Mucosa of rectum (tissue), 2 donors: ENCODE measurements around the gene CACNG1.

Source experiments
- H3K27ac ChIP-seq, 2 donors: one replicate each; pipeline ENCODE4 v1.7.0; 2013; ENCODE audit warnings: inconsistent platforms in 2 of 2, low read depth in 2 of 2, low read length in 2 of 2
- H3K27me3 ChIP-seq, 2 donors: one replicate each; pipeline ENCODE4 v1.7.0; 2013; ENCODE audit warnings: low read length in 2 of 2; ENCODE audit not compliant: control insufficient read depth in 2 of 2, insufficient read depth in 2 of 2
- H3K36me3 ChIP-seq, 2 donors: one replicate each; pipeline ENCODE4 v1.7.0; 2013; ENCODE audit warnings: low read length in 2 of 2; ENCODE audit not compliant: control insufficient read depth in 2 of 2, insufficient read depth in 2 of 2
- H3K4me1 ChIP-seq, 2 donors: one replicate each; pipeline ENCODE4 v1.7.0; 2013; ENCODE audit warnings: low read length in 2 of 2, mild to moderate bottlenecking in 1 of 2; ENCODE audit not compliant: control insufficient read depth in 2 of 2, insufficient read depth in 2 of 2
- H3K4me3 ChIP-seq, 2 donors: one replicate each; pipeline ENCODE4 v1.7.0; 2013; ENCODE audit warnings: low read length in 2 of 2
- H3K9ac ChIP-seq, 2 donors: one replicate each; pipeline ENCODE4 v1.7.0; 2013; ENCODE audit warnings: low read length in 2 of 2, low read depth in 1 of 2, mild to moderate bottlenecking in 1 of 2
- H3K9me3 ChIP-seq, 2 donors: one replicate each; pipeline ENCODE4 v1.7.0; 2013; ENCODE audit warnings: low read length in 2 of 2; ENCODE audit not compliant: control insufficient read depth in 2 of 2
- donor health status: healthy.
- donor health status: Normal muscosa, but diverticular disease.

CACNG1 gene, protein sequence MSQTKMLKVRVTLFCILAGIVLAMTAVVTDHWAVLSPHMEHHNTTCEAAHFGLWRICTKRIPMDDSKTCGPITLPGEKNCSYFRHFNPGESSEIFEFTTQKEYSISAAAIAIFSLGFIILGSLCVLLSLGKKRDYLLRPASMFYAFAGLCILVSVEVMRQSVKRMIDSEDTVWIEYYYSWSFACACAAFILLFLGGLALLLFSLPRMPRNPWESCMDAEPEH

DNA sequence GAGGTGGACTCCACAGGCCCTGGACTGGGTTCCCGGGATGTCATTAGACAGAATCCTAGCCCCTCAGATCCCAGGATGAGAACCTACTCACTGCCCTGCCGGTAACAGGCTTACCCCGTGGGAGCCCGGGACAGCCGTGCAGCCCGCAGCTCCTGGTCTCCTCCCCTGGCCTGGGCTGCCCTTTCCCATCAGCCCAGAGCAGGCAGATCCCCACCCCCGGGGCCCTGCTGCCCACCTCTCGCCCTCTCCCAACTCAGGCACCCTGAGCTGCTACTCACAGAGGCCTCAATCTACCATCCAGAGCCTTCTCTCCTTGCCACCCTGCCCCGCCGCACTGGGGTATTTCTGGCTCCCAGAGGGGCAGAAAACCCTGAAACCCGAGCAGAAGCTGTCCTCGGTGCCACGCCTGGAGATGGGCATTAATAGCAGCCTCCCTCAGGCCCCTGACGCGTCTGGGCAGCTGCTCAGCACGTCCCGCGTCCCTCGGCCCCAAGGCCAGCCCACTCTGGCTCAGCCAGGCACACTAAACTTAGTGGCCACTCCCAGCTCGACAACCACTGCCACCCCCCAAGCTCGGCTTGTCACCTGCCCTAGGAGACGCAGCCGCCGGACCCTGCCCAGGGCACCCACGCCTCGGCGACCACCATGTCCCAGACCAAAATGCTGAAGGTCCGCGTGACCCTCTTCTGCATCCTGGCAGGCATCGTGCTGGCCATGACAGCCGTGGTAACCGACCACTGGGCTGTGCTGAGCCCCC lies at the start of gene CACNG1:
Gene CACNG1, plus strand, starts transcription at position 539 of the 757 bp plus-strand sequence. Its CDS starts 107 bp downstream, at position 646.
- no peak within 1 kb of the TSS for H3K4me3 ChIP-seq
- peaks cover 0 to 5% of the 10 kb centered on the region in 2 donors for H3K9me3 ChIP-seq
- no peak within 1 kb of the TSS for H3K9ac ChIP-seq
- no peaks in the 10 kb centered on the region for H3K36me3 ChIP-seq
- H3K4me1 ChIP-seq = peaks cover 0 to 18% of the 10 kb centered on the region in 2 donors
- H3K27me3 ChIP-seq = peaks cover 0 to 2% of the 10 kb centered on the region in 2 donors
- no peak within 1 kb of the TSS for H3K27ac ChIP-seq

DNA sequence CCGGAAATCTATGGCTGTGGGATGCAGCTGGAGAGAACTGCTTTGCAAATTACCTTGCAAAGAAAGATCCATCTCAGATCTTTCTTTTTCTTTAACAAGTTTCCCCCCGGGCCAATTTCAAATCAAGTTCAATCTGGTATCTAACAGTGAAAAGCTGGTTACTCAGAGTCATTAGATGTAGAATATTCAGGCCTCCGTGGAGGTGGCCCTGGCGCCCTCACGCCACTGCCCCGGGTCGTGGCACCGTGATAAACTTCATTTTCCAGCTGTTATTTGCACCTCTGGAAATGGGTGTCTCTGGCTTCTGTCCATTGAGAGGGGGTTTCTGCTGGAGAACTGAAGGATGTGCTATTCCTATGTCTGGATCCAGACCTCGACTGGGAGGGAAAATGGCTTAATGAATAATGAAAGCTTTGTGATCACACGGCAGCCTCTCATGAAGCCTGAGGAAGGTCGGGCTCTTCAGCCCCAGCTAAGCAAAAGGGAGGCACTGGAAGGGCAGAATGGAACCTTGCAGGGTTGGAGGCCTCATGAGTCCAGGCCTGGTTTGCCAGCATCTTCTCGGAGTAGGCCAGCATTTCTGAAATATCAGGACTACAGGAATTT lies 49.3 kb upstream of the CACNG1 start:
- no peaks in the 10 kb centered on the region for H3K4me1 ChIP-seq
- no peak overlapping the region for H3K9ac ChIP-seq
- H3K27me3 ChIP-seq = no peaks in the 10 kb centered on the region
- no peak overlapping the region for H3K27ac ChIP-seq
- H3K4me3 ChIP-seq = no peak overlapping the region
- H3K9me3 ChIP-seq = no peaks in the 10 kb centered on the region
- no peaks in the 10 kb centered on the region for H3K36me3 ChIP-seq

DNA sequence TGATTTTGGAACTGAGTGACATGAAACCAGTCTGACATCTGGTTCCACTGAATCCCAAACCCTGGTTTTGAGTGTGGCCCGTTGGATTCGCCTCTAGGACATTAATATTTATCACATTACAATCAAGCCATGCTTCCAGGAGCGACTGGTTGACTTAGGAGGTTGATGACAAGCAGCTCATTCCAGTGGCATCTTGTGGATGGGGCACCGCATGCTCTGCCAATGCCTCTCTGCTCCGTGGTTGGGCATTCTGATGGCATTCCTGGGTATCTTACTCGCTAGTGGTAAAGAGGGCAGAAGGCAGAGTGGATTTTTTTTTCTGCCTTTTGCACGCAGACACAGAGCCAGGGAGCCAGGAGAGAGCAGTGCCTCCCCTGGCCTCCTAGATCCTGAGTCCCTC lies 48.4 kb upstream of the CACNG1 start:
- H3K27ac ChIP-seq = no peak overlapping the region
- H3K27me3 ChIP-seq = no peaks in the 10 kb centered on the region
- H3K9me3 ChIP-seq = no peaks in the 10 kb centered on the region
- no peak overlapping the region for H3K4me3 ChIP-seq
- no peak overlapping the region for H3K9ac ChIP-seq
- no peaks in the 10 kb centered on the region for H3K36me3 ChIP-seq
- H3K4me1 ChIP-seq = no peaks in the 10 kb centered on the region

DNA sequence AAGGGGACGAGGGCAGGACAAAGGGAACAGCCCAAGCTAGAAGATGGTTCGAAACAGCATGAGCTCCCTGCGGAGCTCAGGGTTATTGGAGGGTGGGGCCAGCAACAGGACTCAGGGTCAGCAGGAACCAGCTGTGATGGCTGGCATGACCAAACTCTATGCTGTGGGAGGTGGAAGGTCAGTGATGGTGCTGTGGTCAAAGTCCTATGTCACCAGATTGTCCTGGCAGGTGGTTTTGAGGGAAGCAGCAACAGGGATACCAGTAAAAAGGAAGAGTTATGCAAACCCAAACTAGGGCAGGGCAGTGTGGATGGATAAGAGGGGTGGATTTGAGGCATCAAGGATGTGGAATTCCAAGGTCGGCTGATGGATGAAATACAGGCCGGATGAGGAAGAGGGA lies 47.4 kb upstream of the CACNG1 start:
- no peaks in the 10 kb centered on the region for H3K9me3 ChIP-seq
- no peak overlapping the region for H3K27ac ChIP-seq
- H3K27me3 ChIP-seq = peaks cover 0 to 2% of the 10 kb centered on the region in 2 donors
- no peaks in the 10 kb centered on the region for H3K4me1 ChIP-seq
- no peak overlapping the region for H3K4me3 ChIP-seq
- H3K36me3 ChIP-seq = no peaks in the 10 kb centered on the region
- no peak overlapping the region for H3K9ac ChIP-seq

DNA sequence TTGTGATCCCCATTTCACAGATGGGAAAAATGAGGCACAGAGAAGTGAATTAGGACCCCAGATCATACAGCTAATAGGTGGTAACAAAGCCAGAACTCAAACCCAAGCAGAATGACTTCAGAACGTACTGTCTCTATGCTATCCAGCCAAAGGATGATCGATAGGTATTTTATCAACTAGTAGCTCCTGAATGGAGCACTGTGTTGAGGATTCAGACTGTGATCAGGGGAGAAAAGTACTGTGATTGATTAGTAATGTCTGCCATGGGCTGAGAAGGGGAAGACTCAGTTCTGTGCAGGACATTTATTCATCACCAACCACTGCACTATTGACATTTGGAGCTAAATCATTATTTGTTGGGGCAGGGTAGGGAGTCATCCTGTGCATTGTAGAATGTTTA lies 41.1 kb upstream of the CACNG1 start:
- Histone ChIP-seq H3K9ac (no peak overlapping the region), H3K27me3 (peaks cover 0 to 4% of the 10 kb centered on the region in 2 donors), H3K27ac (no peak overlapping the region), H3K36me3 (no peaks in the 10 kb centered on the region), H3K4me3 (no peak overlapping the region), H3K9me3 (no peaks in the 10 kb centered on the region), H3K4me1 (no peaks in the 10 kb centered on the region)

DNA sequence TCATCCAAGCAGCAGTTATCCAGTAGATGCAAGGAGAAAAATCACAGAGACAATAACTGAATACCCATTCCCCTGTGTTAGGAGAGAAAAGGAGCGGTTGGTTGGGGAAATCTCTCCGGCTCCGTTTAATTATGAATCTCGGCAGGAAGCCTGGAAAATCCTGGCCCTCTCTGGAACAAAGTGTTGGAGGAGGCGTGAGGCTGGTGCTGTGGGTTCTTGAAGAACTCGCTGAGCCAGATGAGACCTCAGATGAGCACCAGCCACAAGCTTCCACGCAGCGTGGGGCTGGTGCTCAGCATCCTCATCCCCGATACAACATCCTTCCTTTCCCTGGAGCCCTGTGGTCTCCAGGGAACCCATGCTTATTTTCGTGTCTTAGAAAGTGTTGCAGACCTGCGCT lies 40.2 kb upstream of the CACNG1 start:
- Histone ChIP-seq H3K9me3 (no peaks in the 10 kb centered on the region), H3K9ac (no peak overlapping the region), H3K4me3 (no peak overlapping the region), H3K27me3 (peaks cover 0 to 4% of the 10 kb centered on the region in 2 donors), H3K4me1 (no peaks in the 10 kb centered on the region), H3K36me3 (no peaks in the 10 kb centered on the region), H3K27ac (no peak overlapping the region)

DNA sequence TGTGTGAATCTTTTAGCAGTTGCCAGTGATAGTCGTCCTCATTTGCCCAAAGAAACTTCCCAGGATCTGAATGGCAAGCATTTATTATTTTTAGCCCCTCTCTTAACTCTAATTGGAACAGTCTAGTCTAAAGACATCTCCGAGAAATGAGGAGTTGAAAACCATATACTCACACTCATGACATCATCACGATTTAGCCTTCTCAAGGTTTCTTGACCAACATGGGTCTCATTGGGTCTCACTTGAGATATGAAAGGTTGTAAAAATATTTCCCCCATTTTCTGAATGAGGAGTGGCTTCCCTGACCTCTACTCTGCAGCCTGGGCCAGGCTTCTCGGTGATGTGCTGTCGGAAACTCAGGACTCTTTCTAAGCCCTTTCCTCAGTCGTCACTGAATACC lies 37.1 kb upstream of the CACNG1 start:
- Histone ChIP-seq H3K36me3 (no peaks in the 10 kb centered on the region), H3K27ac (no peak overlapping the region), H3K4me3 (no peak overlapping the region), H3K9ac (no peak overlapping the region), H3K9me3 (no peaks in the 10 kb centered on the region), H3K4me1 (no peaks in the 10 kb centered on the region), H3K27me3 (peaks cover 0 to 2% of the 10 kb centered on the region in 2 donors)

DNA sequence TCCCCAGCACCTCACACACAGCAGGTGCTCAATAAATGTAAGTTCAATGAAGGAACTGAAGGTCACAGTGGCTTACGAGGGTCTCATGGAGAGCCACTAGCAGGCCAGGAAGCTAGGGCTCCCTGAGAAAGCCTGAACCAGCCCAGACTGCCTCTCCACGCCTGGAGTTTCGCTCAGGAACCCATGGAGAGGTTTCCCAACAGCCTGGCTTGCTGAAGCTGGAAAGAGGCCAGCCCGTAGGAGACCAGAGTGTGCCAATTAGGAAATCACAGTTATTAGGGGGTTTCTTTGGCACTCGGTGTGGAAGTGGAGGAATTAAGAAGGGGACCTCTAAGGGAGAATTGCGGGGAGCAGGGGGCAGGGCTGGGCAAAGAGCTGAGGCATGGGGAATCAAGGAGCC lies 36.3 kb upstream of the CACNG1 start:
- no peaks in the 10 kb centered on the region for H3K36me3 ChIP-seq

DNA sequence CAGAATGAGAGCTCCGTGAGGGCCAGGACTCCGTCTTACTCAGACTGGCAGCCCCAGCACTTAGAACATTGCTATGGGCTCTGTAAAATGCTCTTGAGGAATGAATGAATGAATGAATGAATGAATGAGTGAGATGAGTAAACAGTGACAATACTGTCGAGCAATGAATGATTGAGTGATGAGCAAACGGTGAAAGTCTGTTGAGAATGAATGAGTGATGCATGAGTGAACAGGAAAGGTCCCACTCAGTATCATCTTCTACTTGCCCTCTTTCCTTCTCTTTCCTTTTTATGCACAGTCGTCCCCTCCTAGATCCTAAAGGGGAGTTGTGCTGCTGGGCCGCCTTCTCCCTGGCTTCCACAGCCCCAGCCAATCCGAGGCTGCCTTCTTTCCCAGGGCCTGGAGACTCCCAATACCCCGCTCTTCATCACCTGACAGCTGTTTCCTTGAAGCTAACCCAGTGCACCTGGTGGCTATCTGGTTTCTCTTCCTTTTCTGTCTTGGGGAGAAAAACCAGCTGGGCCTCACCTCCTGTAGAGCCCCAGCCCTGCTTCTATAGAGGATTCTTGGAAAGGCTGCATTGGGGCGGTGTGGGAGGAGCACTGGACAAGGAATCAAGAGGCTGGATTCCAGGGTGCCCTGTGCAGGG lies 32.7 kb upstream of the CACNG1 start:
- no peak overlapping the region for H3K9ac ChIP-seq

More for the DNA sequence above, 36.3 kb upstream of the CACNG1 start:
- H3K9ac ChIP-seq = no peak overlapping the region
- no peaks in the 10 kb centered on the region for H3K9me3 ChIP-seq
- no peak overlapping the region for H3K27ac ChIP-seq
- no peak overlapping the region for H3K4me3 ChIP-seq
- peaks cover 0 to 2% of the 10 kb centered on the region in 2 donors for H3K27me3 ChIP-seq
- H3K4me1 ChIP-seq = no peaks in the 10 kb centered on the region

DNA sequence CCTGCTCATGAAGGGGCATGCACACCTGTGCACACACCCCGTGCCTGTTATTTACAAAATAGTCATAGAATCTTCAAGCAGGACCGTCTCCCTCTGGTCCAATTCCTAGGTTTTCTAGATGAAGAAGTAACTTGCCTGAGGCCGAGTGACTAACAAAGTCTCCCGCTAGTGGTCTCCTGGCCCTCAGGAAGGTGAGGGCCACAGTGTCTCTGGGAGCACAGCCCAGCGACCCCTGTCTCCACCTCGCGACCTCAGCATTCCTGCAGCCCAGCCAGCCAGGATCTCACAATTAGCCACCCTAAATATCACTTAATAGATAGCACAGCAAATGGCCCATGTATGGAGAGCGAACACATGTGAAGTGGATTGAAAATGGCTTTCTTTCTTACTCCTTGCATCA lies 30.5 kb upstream of the CACNG1 start:
- Histone ChIP-seq H3K27me3 (no peaks in the 10 kb centered on the region), H3K4me3 (no peak overlapping the region), H3K9ac (no peak overlapping the region), H3K27ac (no peak overlapping the region), H3K9me3 (no peaks in the 10 kb centered on the region), H3K4me1 (no peaks in the 10 kb centered on the region), H3K36me3 (no peaks in the 10 kb centered on the region)

More for the DNA sequence above, 32.7 kb upstream of the CACNG1 start:
- Histone ChIP-seq H3K27me3 (no peaks in the 10 kb centered on the region), H3K4me3 (no peak overlapping the region), H3K4me1 (no peaks in the 10 kb centered on the region), H3K27ac (no peak overlapping the region), H3K36me3 (no peaks in the 10 kb centered on the region), H3K9me3 (no peaks in the 10 kb centered on the region)
